HG03442 (cell line): ENCODE results near the gene UNC13A.
"Not testable (repeated sequence)": the region's sequence is repeated elsewhere in the genome, so short reads cannot be mapped to it uniquely, and the experiment has no call there.

ENCODE experiments used
- ATAC-seq: cut with Tn5 transposase; IDR thresholded peaks from one replicate; pipeline ENCODE4 v1.9.1; 2021; ENCODE audit warnings: mild to moderate bottlenecking, moderate library complexity; ENCODE audit not compliant: unreplicated experiment

Gene UNC13A

DNA sequence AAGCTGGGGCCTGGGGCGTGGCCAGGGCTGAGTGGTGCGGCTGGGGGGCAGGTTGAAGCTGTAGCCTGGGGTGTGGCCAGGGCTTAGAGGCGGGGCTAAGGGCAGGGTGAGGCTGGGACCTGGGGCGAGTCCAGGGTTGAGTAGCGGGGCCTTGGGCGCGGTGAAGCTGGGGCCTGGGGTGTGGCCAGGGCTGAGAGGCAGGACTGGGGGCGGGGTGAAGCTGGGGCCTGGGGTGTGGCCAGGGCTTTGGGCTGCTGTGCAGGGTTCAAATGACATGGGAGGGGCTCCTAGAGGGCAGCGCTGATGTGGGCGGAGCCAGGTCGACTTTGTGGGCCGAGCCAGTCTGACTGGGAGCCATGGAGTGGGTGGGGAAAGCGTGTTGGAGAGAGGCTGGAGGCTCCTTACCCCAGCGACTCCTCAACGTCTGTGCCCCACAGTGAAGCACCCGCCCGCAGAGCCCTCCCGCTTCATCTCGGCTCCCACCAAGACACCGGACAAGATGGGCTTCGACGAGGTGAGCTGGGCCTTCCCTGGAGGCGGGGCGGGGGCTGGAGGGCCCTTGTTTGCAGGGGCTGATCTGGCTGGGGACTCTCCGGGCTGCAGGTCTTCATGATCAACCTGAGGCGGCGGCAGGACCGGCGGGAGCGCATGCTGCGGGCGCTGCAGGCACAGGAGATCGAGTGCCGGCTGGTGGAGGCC, 111.2 kb downstream of the UNC13A start:
- no peak for ATAC-seq

DNA sequence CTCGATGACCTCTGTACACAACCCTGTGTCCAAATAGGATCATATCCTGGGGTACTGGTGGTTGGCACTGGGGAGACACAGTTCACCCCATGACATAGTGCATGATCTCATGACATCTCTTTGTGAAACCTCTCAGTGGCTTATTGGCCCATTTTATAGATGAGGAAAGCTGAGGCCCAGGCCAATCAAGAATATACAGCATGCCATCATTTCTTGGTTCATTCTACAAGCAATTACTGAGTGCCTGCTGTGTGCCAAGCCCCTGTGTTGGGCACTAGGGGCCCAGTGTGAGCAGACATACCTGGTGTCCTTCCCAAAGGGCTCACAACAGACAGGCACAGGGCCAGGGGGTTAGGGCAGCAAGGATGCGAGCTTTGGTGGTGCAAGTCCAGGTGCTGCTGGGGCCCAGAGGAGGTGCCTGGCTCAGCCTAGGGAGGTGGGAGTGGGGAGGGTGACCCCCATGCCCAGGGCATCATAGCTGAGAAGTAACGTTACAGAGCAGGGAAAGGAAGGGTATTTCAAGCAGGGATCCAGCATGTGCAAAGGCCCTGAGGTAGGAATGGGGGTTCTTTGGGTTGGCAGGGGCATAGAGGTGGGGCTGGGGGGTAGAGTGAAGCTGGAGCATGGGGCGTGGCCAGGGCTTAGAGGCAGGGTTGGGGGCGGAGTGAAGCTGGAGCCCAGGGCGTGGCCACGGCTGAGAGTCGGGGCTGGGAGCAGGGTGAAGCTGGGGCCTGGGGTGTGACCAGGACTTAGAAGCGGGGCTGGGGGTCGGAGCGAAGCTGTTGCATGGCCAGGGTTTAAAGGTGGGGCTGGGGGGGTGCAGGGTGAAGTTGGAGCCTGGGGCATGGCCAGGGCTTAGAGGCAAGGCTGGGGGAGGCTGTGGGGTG, 112.0 kb downstream of the UNC13A start:
- ATAC-seq: no peak

DNA sequence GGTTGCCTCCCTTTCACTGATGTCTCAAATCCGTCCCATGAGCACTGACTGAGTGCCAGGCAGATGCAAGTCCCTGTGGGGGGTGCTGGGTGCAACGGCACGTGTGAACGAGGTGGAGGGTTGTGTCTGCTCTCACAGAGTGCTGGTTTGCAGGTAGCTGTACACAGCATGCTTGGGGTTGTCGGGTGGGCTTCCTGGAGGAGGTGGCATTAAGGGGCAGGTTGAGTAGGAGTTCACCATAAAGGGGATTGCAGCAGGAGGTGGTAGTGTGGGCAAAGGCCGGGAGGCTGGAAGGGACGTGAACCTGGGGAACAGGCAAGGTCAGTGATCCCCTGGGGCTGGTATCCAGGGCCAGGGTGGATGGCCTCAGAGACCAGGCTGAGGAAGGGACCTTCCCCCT, 115.5 kb downstream of the UNC13A start:
- ATAC-seq: no peak

DNA sequence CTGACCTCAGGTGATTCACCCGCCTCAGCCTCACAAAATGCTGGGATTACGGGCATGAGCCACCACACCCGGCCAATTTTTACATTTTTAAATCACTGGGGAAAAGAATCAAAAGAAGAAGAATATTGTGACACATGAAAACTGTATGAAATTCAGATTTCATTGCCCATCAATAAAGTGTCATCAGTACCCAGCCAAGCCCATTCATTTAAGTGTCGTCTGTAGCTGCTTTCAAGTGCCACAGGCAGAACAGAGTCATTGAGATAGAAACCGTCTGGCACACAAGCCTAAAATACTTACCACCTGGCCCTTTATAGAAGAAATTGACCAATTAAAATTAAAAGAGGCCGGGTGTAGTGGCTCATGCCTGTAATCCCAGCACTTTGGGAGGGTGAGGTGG, 117.4 kb downstream of the UNC13A start:
- ATAC-seq: no peak

DNA sequence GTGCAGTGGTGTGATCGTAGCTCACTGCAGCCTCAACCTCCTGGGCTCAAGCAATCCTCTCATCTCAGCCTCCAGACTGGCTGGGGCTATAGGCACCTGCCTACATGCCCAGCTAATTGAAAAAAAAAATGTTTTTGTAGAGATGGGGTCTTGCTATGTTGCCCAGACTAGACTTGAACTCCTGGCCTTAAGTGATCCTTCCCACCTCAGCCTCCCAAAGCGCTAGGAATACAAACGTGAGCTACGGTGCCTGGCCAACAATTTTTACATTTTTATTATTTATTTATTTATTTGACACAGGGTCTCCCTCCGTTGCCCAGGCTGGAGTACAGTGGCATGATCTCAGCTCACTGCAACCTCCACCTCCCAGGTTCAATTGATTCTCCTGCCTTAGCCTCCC, 117.9 kb downstream of the UNC13A start:
- ATAC-seq: not testable (repeated sequence)

DNA sequence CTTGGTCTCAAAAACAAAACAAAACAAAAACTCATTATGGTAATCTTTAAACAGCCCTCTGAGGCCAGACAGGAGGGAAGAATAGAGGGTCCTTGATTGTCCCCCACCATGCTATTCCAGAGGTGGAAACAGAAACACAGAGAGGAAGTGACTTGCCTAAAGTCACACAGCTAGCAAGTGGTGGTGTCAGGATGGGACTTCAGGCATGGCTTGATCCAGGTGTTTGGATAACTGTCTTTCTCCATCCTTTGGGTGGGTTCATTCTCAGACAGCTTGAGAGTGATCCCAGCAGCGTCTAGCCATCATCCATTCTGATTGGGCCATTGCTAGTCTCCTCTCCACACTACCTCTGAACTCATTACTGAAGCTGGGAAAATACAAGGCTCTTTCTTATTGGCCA, 120.2 kb downstream of the UNC13A start:
- no peak for ATAC-seq

DNA sequence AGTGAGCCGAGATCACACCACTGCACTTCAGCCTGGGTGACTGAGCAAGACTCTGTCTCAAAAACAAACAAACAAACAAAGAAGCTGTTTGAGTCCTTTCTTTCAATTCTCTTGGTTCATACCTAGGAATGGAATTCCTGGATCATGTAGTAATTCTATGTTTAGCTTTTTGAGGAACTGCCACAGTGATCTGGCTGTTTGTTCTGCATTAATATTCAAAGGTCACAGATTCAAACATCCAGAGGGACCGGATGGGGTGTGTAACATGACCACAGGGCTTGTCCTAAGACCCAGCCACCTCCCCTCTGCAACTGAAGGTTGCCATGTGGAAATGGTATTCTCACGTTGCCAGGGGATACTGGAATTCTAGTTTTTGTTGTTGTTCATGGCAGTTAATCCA, 122.5 kb downstream of the UNC13A start:
- no peak for ATAC-seq

DNA sequence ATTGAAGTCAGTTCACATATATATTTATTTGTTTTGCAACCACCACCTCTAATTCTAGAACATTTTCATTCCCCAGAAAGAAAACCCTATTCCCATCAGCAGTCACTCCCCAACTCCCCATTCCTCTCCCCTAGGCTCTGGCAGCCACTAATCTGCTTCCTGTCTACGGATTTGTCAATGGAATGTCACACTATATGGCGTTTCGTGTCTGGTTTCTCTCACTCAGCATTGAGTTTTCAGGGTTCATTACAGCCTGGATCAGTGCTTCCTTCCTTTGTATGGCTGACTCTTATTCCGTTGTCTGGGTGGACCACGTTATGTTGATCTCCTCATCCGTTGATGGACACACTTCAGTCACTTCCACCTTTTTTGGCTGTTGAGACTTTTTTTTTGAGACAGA, 123.4 kb downstream of the UNC13A start:
- no peak for ATAC-seq

DNA sequence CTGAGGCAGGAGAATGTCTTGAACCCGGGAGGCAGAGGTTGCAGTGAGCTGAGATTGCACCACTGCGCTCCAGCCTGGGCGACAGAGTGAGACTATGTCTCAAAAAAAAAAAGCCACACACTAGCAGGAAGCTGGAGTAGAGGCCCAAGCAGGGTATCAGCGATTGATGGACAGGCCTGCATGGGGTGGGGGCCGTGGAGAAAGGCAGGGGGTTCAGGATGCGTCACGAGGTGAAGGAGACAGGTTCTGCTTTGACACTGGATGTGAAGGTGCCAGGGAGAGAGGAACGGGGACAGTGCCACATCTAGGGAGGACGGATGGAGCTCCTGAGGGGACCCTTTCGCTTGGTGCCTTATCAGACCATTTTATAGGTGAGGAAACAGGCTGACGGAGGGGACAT, 125.6 kb downstream of the UNC13A start:
- ATAC-seq: no peak

DNA sequence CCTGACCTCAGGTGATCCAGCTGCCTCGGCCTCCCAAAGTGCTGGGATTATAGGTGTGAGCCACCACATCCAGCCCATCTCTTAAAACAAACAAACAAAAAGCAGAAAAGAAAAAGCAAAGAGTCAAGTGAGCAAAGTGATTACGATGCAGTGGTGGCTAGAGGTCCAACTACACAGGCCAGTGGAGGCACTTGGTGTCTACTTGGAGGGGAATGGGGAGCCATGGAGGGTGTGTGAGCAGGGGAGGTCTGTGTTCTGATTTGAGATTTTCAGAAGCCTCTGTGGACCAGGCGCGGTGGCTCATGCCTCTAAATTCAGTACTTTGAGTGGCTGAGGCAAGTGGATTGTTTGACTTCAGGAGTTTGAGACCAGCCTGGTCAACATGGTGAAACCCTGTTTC, 126.1 kb downstream of the UNC13A start:
- ATAC-seq: no peak

DNA sequence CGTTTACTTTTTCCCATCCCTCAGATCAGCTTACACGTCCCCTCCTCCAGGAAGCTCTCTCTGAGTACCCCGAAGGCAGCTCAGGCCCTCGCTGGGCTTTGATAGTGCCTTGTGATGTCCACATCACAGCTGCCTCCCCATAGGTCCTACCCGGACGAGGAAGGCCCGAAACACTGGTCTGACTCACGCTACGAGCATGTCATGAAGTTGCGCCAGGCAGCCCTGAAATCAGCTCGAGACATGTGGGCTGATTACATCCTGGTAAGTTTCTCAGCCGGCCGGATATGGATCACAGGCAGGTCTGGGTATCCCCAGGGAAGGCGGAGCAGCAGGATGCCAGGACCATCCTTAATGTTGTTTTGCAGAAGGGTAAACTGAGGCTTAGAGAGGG, 128.0 kb downstream of the UNC13A start:
- no peak for ATAC-seq

DNA sequence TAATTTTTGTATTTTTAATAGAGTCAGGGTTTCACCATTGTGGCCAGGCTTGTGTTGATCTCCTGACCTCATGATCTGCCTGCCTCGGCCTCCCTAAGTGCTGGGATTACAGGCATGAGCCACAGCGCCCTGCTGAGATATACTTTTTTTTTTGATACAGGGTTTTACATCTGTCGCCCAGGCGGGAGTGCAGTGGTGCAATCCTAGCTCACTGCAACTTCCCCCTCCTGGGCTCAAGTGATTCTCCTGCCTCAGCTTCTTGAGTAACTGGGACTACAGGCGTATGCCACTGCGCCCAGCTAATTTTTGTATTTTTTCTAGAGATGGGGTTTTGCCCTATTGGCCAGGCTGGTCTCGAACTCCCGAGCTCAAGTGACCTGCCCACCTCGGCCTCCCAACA, 130.7 kb downstream of the UNC13A start:
- ATAC-seq: no peak

DNA sequence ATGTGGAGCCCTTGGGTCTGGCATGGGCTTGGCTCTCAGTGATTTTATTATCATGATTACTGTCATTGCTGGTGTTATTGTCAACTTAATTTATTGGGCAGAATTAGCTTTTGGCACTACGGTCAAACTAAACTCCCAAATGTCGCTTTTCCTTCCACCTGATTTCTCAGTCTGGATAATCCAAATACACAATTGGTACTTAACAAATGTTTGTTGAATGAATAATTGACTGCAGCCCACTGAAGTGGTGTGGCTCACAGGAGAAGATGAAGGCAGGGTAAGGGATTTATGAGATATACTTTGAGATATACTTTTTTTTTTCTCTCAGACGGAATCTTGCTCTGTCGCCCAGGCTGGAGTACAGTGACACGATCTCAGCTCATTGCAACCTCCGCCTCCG, 131.2 kb downstream of the UNC13A start:
- no peak for ATAC-seq

DNA sequence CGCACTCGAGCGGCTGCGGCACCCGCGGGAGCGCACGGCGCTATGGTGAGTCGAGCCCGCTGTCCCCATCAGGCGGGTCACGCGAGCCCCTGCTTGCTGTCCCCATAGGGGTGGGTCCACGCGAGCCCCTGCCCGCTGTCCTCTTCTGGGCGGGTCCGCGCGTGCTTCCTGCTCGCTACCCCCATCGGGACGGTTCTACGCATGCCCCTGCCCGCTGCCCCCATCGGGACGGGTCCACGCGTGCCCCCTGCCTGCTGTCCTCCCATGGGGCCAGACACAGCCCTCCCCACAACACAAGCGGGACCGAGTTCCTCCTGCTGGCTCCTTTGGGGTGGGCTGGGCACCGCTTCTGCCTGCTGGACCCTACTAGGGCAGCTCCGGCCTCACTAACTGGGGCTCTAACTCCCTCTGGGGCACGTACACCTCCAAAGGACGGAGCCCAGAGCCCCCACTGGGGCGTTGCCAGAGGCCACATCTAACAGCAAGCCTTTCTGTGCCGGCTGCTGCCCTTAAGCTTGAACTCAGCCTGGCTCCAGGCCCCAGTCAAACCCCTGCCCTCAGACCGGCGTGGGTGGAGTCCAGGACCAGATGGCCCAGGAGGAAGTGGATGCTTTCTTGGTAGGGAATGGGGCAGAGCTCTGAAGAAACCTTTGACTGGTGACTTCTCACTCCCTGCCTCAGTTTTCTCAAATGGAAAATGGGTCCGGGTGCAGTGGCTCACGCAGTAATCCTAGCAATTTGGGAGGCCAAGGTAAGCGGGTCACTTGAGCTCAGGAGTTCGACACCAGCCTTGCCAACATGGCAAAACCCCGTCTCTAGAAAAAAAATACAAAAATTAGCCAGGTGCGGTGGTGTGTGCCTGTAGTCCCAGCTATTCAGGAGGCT, 132.0 kb downstream of the UNC13A start:
- peak; percentile 39 for ATAC-seq

DNA sequence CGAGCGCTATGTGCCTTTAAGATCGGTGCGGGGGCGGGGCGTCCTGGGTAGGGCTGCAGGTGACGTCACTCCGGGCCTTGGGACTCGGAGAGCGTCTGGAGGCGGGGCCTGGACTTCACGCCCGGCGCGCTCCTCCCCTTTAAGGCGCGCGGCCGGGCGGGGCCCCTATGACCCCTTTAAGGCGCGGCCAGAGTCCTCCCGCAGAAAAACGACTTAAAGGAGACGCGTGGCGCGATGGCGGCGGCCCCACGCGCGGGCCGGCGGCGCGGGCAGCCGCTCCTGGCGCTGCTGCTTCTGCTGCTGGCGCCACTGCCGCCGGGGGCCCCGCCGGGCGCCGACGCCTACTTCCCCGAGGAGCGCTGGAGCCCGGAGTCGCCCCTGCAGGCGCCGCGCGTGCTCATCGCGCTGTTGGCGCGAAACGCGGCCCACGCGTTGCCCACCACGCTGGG, 132.7 kb downstream of the UNC13A start, which contains the start of gene COLGALT1:
Gene COLGALT1 (plus strand): TSS at position 170 of the 449 bp plus-strand sequence. CDS start 65 bp downstream, at position 235.
- ATAC-seq: peak; percentile 88

DNA sequence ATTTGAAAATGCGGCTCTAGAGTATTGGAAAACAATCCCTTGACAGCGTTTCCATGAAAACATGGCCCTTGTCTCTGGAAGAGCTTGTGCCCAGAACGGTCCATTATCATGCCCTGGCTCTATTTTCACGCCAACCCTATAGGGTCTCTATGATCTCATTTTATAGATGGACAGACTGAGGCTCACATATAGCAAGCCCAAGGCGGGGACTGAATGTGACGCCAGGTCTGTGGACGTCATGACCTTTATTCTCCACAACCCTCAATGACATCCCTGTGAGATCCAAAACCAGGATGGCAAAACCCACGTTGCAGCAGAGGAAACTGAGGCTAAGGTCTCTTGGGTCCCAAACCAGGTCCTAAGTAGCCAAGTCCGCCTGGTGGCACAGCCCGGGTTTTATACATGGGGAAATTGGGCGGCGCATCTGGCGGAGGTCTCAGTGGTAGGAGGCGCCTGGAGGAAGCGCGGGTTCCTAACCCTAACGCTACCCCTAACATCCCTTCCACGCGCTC, 133.1 kb downstream of the UNC13A start:
- no peak for ATAC-seq

DNA sequence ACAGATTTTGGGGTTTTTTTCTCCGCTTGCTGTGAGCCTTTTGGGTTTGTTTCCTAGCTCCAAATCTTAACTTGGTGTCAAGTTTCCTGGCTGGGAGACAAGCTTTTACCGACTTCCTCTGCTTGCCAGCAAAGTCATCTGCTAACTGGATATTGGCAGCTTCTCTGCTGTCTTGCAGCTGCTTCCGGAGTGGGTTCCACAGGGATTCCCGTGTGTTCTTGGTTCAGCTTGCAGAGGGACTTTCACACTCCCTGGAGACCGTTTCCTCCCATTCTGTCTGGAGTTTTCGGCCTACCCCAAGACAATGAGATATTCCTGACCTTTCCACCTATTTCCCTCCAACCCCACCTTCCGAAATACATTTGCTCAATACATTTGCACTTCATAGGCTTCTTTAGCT, 134.9 kb downstream of the UNC13A start:
- ATAC-seq: no peak

DNA sequence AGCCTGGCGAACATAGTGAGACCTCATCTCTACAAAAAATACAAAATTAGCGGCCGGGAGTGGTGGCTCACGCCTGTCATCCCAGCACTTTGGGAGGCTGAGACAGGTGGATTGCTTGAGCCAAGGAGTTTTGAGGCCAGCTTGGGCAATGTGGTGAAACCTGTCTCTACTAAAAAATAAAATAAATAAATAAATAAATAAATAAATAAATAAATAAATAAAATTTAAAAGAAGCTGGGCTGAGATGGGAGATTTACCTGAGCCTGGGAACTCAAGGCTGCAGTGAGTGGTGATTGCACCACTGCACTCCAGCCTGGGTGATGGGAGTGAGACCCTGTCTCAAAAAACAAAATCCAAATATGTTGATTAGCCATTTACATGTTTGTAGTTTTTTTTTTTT, 135.4 kb downstream of the UNC13A start:
- not testable (repeated sequence) for ATAC-seq
